Keratinocyte (primary cell): Measurements from ENCODE around the gene TMEM119. TPM values are rescaled to one million over a fixed set of nuclear protein-coding genes. Genes with fewer than 3 reads are reported as not detected.
"Not testable (repeated sequence)": the region's sequence is repeated elsewhere in the genome, so short reads cannot be mapped to it uniquely, and the experiment has no call there.

ENCODE experiments used
- DNase-seq: peaks from one replicate; pipeline ENCODE4 v3.0.0-alpha.2; 2011; ENCODE audit warnings: low read depth, missing footprints, low spot score
- FAIRE-seq: peaks from 2 replicates; lab custom pipeline; 2011; peaks lifted over from hg19 to GRCh38; lab: Jason Lieb, UNC
- H2AFZ ChIP-seq: 2 replicates; pipeline ENCODE4 v1.6.0; 2012; ENCODE audit warnings: low read length, control low read depth, inconsistent platforms; ENCODE audit not compliant: control insufficient read depth
- H3K27ac ChIP-seq: 2 replicates; pipeline ENCODE4 v1.5.1; 2011; ENCODE audit warnings: low read length; ENCODE audit not compliant: control insufficient read depth, insufficient read depth
- H3K27me3 ChIP-seq: 3 replicates; pipeline ENCODE4 v1.6.0; 2011; ENCODE audit warnings: low read length; ENCODE audit not compliant: control insufficient read depth, insufficient read depth; ENCODE audit errors: extremely low read depth
- H3K36me3 ChIP-seq, 2 experiments: 2 replicates in 1 of 2; 3 replicates in 1 of 2; pipeline ENCODE4 v1.5.1; 2011; ENCODE audit warnings: low read length in 2 of 2, mild to moderate bottlenecking in 1 of 2; ENCODE audit not compliant: control insufficient read depth in 2 of 2, insufficient read depth in 2 of 2; ENCODE audit errors: extremely low read depth in 1 of 2
- H3K4me1 ChIP-seq: 3 replicates; pipeline ENCODE4 v1.5.1; 2011; ENCODE audit warnings: low read length; ENCODE audit not compliant: control insufficient read depth, insufficient read depth; ENCODE audit errors: extremely low read depth
- H3K4me2 ChIP-seq: 3 replicates; pipeline ENCODE4 v1.6.0; 2011; ENCODE audit warnings: low read depth, low read length; ENCODE audit not compliant: control insufficient read depth, insufficient read depth; ENCODE audit errors: extremely low read depth
- H3K4me3 ChIP-seq, 3 experiments: fragments of 200-600 bp in 1 of 3; sonication (generic) in 1 of 3; 2 replicates in 2 of 3; 3 replicates in 1 of 3; pipeline ENCODE4 v1.5.1; 2011 to 2016; ENCODE audit warnings: low read length in 3 of 3, mild to moderate bottlenecking in 3 of 3, control low read depth in 2 of 3, inconsistent platforms in 1 of 3, low read depth in 1 of 3, mixed read lengths in 1 of 3, mixed run types in 1 of 3, moderate library complexity in 1 of 3; ENCODE audit not compliant: control insufficient read depth in 2 of 3, insufficient read depth in 2 of 3; ENCODE audit errors: extremely low read depth in 1 of 3
- H3K79me2 ChIP-seq: 2 replicates; pipeline ENCODE4 v1.6.0; 2012; ENCODE audit warnings: low read length; ENCODE audit not compliant: control insufficient read depth, insufficient read depth
- H3K9ac ChIP-seq: 3 replicates; pipeline ENCODE4 v1.6.0; 2011; ENCODE audit warnings: low read length; ENCODE audit not compliant: control insufficient read depth, insufficient read depth; ENCODE audit errors: extremely low read depth
- H3K9me1 ChIP-seq: 3 replicates; pipeline ENCODE4 v1.6.0; 2011; ENCODE audit warnings: low read length; ENCODE audit not compliant: control insufficient read depth, insufficient read depth; ENCODE audit errors: extremely low read depth
- H3K9me3 ChIP-seq: 2 replicates; pipeline ENCODE4 v1.5.1; 2012; ENCODE audit warnings: low read depth, low read length; ENCODE audit not compliant: control insufficient read depth
- H4K20me1 ChIP-seq: 3 replicates; pipeline ENCODE4 v1.6.0; 2011; ENCODE audit warnings: low read length; ENCODE audit not compliant: control insufficient read depth, insufficient read depth; ENCODE audit errors: extremely low read depth
- CTCF ChIP-seq, 3 experiments: IDR thresholded peaks in 1 of 3; conservative IDR thresholded peaks in 1 of 3; optimal IDR thresholded peaks in 1 of 3; 2 replicates in 2 of 3; 3 replicates in 1 of 3; pipeline versions ENCODE3 to v1.5.1; 2011; ENCODE audit warnings: low read length in 3 of 3, mild to moderate bottlenecking in 3 of 3, moderate library complexity in 2 of 3, control low read depth in 1 of 3, inconsistent platforms in 1 of 3; ENCODE audit not compliant: insufficient read depth in 2 of 3; ENCODE audit errors: extremely low read depth in 1 of 3
- EZH2 ChIP-seq: IDR thresholded peaks from one replicate; pipeline ENCODE4 v1.6.1; 2012; ENCODE audit warnings: inconsistent platforms, mild to moderate bottlenecking, low read length, moderate library complexity
- dilution Hi-C: fragments of 300-500 bp; cut with MboI; formaldehyde crosslinking; loops from one replicate; pipeline ENCODE4 v1.7.0; 2020; ENCODE audit warnings: low sequenced_read_pairs; ENCODE audit not compliant: extremely low pct_ligation_motif_present
- polyA plus RNA-seq, 5 experiments: library from polyadenylated mRNA; depleted of rRNA in 3 of 5; stranded (reverse) in 3 of 5; stranded (forward) in 1 of 5; unstranded in 1 of 5; fragments of >200 nt; gene quantifications; 1 replicate in 1 of 5; 2 replicates in 3 of 5; 3 replicates in 1 of 5; pipeline versions ENCODE4 v1.2.1 to v1.2.3, GENCODE V29; 2011 to 2012; ENCODE audit warnings: missing spikeins in 2 of 5, low read depth in 1 of 5, low replicate concordance in 1 of 5

TMEM119 gene
- polyA plus RNA-seq, 1 donor (not counting 4 experiments of a cell fraction or from before 2014, with no cell fraction given): not detected

- Histone ChIP-seq H3K9ac (no peak overlapping the region), H3K9me1 (no peaks in the 10 kb centered on the region), H3K27ac (no peak overlapping the region), H4K20me1 (no peaks in the 10 kb centered on the region), H3K79me2 (no peaks in the 10 kb centered on the region), H3K27me3 (peaks cover 4% of the 10 kb centered on the region), H3K4me3 (no peak overlapping the region), H3K4me1 (peaks cover 36% of the 10 kb centered on the region), H3K4me2 (no peak overlapping the region), H2AFZ (no peak overlapping the region), H3K9me3 (no peaks in the 10 kb centered on the region), H3K36me3 (no peaks in the 10 kb centered on the region)
- dilution Hi-C loops: no loop called here
- TF ChIP-seq EZH2 (no peak), CTCF (optimal IDR thresholded peaks at IDR 0.05 in 1 of 3, IDR thresholded peaks at IDR 0.05 in 1 of 3, conservative IDR thresholded peaks at IDR 0.05 in 1 of 3; ENCODE audit: extremely low read depth in 1 of 3, insufficient read depth in 2 of 3, low read length in 3 of 3) (no peak)
- DNase-seq (no peak), FAIRE-seq (no peak)
Measured at GRCh38 chr12:108633081-108633533, 35.2 kb upstream of the TMEM119 start.

GRCh38 chr12:108631261-108631660 lies 33.4 kb upstream of the TMEM119 start:
- H4K20me1 ChIP-seq, H3K4me2 ChIP-seq, H3K27me3 ChIP-seq, H3K27ac ChIP-seq, H2AFZ ChIP-seq, H3K9me1 ChIP-seq, dilution Hi-C loops, H3K4me3 ChIP-seq, H3K9ac ChIP-seq, H3K36me3 ChIP-seq, DNase-seq, H3K79me2 ChIP-seq, FAIRE-seq, H3K9me3 ChIP-seq: not testable (repeated sequence)
- H3K4me1 ChIP-seq: peaks cover 38% of the 10 kb centered on the region
